HS-27A (cell line): ENCODE data around the gene TOB2.
A peak's percentile ranks its signal among the peaks of the same experiment; 100 is the strongest.
"Not testable (repeated sequence)": the region's sequence is repeated elsewhere in the genome, so short reads cannot be mapped to it uniquely, and the experiment has no call there.

Source experiments
- DNase-seq: peaks from one replicate; pipeline ENCODE4 v3.0.0-alpha.2; 2012; ENCODE audit warnings: low read depth, missing footprints

The TOB2 gene

GRCh38 chr22:41461901-41462300 lies 15.3 kb upstream of the TOB2 start:
- no peak for DNase-seq

GRCh38 chr22:41460071-41460470 lies 13.5 kb upstream of the TOB2 start:
- DNase-seq = not testable (repeated sequence)

GRCh38 chr22:41459431-41459830 lies 12.8 kb upstream of the TOB2 start:
- DNase-seq = no peak

GRCh38 chr22:41458161-41458728 lies 11.6 kb upstream of the TOB2 start:
- DNase-seq = no peak

GRCh38 chr22:41448189-41448808 lies 1.7 kb upstream of the TOB2 start:
- peak; percentile 96 for DNase-seq

- peak; percentile 27 for DNase-seq
Observed at GRCh38 chr22:41447435-41448188, 1.0 kb upstream of the TOB2 start.

GRCh38 chr22:41446057-41446501 lies 522 bp downstream of the TOB2 start:
- DNase-seq = no peak

GRCh38 chr22:41445129-41446056 lies 1.2 kb downstream of the TOB2 start:
- DNase-seq = peak; percentile 9

- DNase-seq = peak; percentile 78
Observed at GRCh38 chr22:41444360-41445128, 2.1 kb downstream of the TOB2 start.

- no peak for DNase-seq
Observed at GRCh38 chr22:41442240-41442792, 4.3 kb downstream of the TOB2 start.

- not testable (repeated sequence) for DNase-seq
Observed at GRCh38 chr22:41440511-41440910, 6.1 kb downstream of the TOB2 start.

GRCh38 chr22:41437198-41437597 lies 9.4 kb downstream of the TOB2 start:
- no peak for DNase-seq

- DNase-seq = no peak
Observed at GRCh38 chr22:41436322-41437113, 10.1 kb downstream of the TOB2 start.

- no peak for DNase-seq
Observed at GRCh38 chr22:41435560-41435959, 11.0 kb downstream of the TOB2 start.

- DNase-seq = not testable (repeated sequence)
Observed at GRCh38 chr22:41434361-41435003, 12.1 kb downstream of the TOB2 start.

GRCh38 chr22:41433480-41433879 lies 13.1 kb downstream of the TOB2 start:
- DNase-seq = not testable (repeated sequence)

GRCh38 chr22:41431656-41432055 lies 14.9 kb downstream of the TOB2 start:
- no peak for DNase-seq

GRCh38 chr22:41429951-41430332 lies 16.7 kb downstream of the TOB2 start:
- DNase-seq = no peak

- no peak for DNase-seq
Observed at GRCh38 chr22:41429232-41429950, 17.2 kb downstream of the TOB2 start.
